ENCODE measurements around the gene NACAD.

GRCh38 chr7:45053401-45053800 is 35.4 kb downstream of the NACAD start:
- TF ChIP-seq CTCF (IDR thresholded peaks at IDR 0.05) (no peak), POLR2A (IDR thresholded peaks at IDR 0.05) (no peak)
